Mesothelial cell of epicardium (in vitro differentiated cells): ENCODE results near the gene SKOR2. TPM values are rescaled to one million over a fixed set of nuclear protein-coding genes. Genes with fewer than 3 reads are reported as not detected.

Experiments
- DNase-seq, 2 experiments: peaks; one replicate each; pipeline ENCODE4 v3.0.0; 2021; ENCODE audit warnings: low spot score in 2 of 2; ENCODE audit not compliant: unreplicated experiment in 2 of 2
- H3K27ac Mint-ChIP-seq: 2 replicates; pipeline ENCODE4 v1.8.0; 2021; ENCODE audit warnings: mixed read lengths
- H3K27me3 Mint-ChIP-seq: 2 replicates; pipeline ENCODE4 v1.8.0; 2021; ENCODE audit warnings: low read depth, mixed read lengths
- H3K36me3 Mint-ChIP-seq: 2 replicates; pipeline ENCODE4 v1.8.0; 2021; ENCODE audit warnings: mixed read lengths
- H3K4me1 Mint-ChIP-seq: 2 replicates; pipeline ENCODE4 v1.8.0; 2021; ENCODE audit warnings: mixed read lengths
- H3K4me3 Mint-ChIP-seq: 2 replicates; pipeline ENCODE4 v1.8.0; 2021; ENCODE audit warnings: mild to moderate bottlenecking, moderate library complexity, mixed read lengths
- H3K9me3 Mint-ChIP-seq: 2 replicates; pipeline ENCODE4 v1.8.0; 2021; ENCODE audit warnings: mixed read lengths
- total RNA-seq: library from RNA; stranded (reverse); gene quantifications from 3 replicates; pipeline ENCODE4 v1.2.1, GENCODE V29; 2021
- TF ChIP-seq, protein P1 (sequence below): fragments of 200-600 bp; sonication (generic); IDR thresholded peaks from one replicate; pipeline ENCODE4 v1.5.0; 2021; ENCODE audit warnings: antibody characterized with exemption; ENCODE audit not compliant: unreplicated experiment

The SKOR2 gene
- total RNA-seq, 1 donor from 2014 or later: not detected

DNA sequence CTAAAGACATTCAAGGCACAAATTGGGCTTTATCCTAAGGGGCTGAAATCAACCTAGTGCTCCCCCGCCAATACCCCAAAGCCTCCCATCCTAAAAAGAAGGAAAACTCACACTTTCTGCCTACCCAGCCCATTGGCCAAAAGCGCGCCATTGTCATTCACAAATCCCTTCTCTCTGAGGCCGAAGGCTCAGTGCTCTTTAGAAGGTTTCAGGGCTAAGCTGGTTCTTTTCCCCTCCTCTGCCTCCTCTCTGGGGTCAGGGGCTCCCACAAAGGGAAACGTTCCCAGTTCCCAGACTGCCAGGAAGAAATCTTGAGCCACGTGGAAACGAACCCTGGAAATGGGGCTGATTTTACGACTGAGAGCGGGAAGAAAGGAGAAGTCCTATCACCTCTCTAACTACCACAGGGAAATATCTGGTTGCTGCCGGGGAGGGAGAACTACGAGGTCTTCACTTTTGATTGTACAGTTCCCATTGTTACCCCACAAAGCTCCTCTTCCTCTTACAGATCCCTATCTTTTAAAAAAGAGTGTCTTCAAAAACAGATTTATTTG, 1.7 kb upstream of the SKOR2 start:
- Mint-ChIP-seq H3K27me3 (peaks cover 98% of the 10 kb centered on the region), H3K4me3 (no peak overlapping the region), H3K9me3 (no peaks in the 10 kb centered on the region), H3K36me3 (no peaks in the 10 kb centered on the region), H3K4me1 (no peaks in the 10 kb centered on the region), H3K27ac (no peak overlapping the region)
- TF ChIP-seq, protein P1, sequence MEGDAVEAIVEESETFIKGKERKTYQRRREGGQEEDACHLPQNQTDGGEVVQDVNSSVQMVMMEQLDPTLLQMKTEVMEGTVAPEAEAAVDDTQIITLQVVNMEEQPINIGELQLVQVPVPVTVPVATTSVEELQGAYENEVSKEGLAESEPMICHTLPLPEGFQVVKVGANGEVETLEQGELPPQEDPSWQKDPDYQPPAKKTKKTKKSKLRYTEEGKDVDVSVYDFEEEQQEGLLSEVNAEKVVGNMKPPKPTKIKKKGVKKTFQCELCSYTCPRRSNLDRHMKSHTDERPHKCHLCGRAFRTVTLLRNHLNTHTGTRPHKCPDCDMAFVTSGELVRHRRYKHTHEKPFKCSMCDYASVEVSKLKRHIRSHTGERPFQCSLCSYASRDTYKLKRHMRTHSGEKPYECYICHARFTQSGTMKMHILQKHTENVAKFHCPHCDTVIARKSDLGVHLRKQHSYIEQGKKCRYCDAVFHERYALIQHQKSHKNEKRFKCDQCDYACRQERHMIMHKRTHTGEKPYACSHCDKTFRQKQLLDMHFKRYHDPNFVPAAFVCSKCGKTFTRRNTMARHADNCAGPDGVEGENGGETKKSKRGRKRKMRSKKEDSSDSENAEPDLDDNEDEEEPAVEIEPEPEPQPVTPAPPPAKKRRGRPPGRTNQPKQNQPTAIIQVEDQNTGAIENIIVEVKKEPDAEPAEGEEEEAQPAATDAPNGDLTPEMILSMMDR: no peak
- DNase-seq: no peak

DNA sequence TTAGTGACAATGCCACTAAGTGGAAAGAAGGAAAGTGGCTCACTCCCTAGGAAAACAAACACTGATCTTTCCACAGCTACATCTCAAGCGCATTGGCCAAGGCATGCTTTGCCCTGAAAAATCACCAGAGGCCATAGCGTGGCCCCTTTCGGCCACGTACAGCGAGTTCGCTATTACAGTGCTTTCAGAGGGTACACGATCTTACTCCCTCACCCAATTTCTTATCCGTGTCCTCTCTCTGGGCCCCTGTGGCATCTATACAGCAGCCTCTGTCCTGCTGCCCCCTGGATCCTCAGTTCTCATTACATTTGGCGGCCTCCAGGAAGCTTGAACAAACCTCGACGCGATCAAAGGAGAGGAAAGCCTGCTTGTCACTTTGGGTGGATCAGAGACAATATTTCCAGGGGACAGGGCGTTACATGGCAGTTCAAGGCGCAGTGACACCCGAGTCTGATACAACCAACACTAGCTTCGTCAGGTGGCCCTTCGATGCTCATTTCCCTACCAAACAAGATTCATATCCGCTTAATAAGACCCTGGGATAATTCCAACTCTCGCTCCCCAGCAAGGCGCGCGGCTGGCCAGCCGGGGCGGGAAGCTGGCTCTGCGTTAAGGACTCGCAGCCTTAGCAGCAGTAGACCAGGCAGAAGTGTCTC, 941 bp downstream of the SKOR2 start:
- no peak overlapping the region for H3K4me3 Mint-ChIP-seq
- no peak for DNase-seq

DNA sequence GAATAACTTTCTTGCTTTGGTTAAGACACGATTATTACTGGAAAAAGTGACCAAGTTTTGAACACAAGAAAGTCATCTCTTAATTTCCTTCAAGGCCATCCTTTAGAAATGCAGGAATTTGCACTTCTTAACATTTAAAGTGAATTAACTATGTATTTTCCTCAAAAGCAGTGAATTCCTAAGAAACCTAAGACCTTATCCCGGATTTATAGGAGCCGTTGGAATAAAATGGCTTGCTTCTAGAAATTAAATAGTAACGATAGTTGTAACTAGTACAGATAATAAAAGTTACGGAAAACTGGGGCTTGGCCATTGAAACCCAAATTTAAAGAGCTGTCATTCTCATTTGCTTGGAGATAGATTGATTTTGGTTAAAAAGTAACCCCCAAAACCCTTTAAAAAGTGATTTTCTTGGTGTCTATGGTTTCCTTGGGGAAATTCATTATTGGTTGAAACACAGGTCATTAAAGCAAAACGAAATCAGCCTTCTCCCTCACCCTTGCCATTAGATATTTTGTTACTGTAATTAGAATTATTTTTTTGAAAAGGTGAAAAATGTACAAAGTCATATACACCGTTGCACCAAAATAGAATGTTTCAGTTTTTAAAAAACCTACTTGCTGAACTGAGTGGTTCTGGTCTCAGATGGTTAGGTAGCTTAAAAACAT, 2.0 kb downstream of the SKOR2 start:
- DNase-seq: no peak
- Mint-ChIP-seq H3K36me3 (no peaks in the 10 kb centered on the region), H3K27ac (no peak overlapping the region), H3K4me1 (no peaks in the 10 kb centered on the region), H3K9me3 (peaks cover 5% of the 10 kb centered on the region), H3K4me3 (no peak overlapping the region), H3K27me3 (peaks cover 86% of the 10 kb centered on the region)
- TF ChIP-seq, protein P1: no peak

More for the DNA sequence above, 941 bp downstream of the SKOR2 start:
- Mint-ChIP-seq H3K27ac (no peak overlapping the region), H3K27me3 (peaks cover 86% of the 10 kb centered on the region), H3K36me3 (no peaks in the 10 kb centered on the region), H3K4me1 (no peaks in the 10 kb centered on the region), H3K9me3 (peaks cover 5% of the 10 kb centered on the region)
- TF ChIP-seq, protein P1: no peak

DNA sequence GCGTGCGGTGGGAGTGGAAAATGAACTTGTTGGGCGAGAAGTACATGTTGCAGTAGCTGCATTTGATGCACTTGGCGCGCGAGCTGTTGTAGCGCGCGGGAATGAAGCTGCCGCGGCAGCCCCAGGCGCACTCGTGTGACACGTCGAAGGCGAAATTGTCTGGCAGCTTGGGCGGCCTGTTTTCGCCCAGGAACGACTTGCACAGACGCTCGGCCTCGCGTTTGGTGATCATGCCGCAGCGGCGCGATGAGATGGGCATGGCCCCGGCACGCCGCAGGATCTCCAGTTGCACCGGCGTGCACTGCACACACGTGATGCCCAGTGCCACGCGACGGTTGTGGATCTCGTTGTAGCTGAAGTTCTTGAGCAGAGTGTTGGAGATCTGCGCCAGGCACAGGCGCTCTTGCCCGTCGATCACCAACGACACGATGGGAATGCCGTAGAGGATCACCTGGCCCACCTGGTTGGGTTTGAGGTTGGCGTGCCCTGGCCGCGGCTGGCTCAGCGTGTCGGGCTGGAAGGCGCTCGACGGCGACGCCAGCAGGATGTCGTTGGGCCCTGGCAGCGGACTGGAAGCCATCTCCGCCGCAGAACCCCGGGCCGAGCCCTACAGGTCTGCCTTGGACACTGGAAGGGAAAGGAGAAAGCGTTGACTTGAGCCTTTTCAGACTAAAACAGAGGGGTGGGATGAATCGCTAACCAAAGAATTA, 2.7 kb downstream of the SKOR2 start:
- Mint-ChIP-seq H3K9me3 (peaks cover 5% of the 10 kb centered on the region), H3K4me3 (peak overlapping the region; percentile 13), H3K27ac (no peak overlapping the region), H3K36me3 (no peaks in the 10 kb centered on the region), H3K4me1 (no peaks in the 10 kb centered on the region), H3K27me3 (peaks cover 86% of the 10 kb centered on the region)
- TF ChIP-seq, protein P1: no peak
- DNase-seq: no peak

DNA sequence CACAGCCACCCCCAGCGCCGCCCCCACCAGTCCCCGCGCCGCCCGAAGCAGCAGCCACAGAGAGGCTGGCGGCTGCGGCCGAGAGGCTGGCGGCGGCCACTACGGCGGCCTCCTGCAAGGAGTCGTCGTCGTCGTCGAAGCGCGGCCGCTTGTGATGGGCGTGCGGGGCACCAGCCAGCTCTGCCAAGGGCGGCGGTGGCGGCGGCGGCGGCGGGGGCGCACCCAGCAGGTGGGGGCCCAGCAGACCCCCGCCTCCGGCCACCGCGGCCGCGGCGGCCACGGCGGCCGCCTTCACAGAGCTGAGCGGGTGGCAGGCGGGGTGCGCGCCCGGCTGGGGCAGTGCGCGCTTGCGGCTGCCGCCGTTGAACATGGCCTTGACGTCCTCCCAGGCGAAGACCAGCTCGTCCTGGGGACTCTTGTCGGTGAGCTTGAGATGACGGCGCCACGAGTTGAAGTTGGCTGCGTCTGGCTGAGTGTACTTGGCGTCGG, 3.3 kb downstream of the SKOR2 start:
- Mint-ChIP-seq H3K27ac (no peak overlapping the region), H3K4me1 (no peaks in the 10 kb centered on the region), H3K36me3 (no peaks in the 10 kb centered on the region), H3K4me3 (peak overlapping the region; percentile 13), H3K9me3 (peaks cover 5% of the 10 kb centered on the region), H3K27me3 (peaks cover 86% of the 10 kb centered on the region)
- DNase-seq: no peak
- TF ChIP-seq, protein P1: no peak
